NCI-H69 (cell line): ENCODE results near the gene AGR3.
"Not testable (repeated sequence)": the region's sequence is repeated elsewhere in the genome, so short reads cannot be mapped to it uniquely, and the experiment has no call there.

Source experiments
- DNase-seq: peaks from one replicate; lab custom pipeline; 2025; lab: John Stamatoyannopoulos, UW

Gene AGR3

DNA sequence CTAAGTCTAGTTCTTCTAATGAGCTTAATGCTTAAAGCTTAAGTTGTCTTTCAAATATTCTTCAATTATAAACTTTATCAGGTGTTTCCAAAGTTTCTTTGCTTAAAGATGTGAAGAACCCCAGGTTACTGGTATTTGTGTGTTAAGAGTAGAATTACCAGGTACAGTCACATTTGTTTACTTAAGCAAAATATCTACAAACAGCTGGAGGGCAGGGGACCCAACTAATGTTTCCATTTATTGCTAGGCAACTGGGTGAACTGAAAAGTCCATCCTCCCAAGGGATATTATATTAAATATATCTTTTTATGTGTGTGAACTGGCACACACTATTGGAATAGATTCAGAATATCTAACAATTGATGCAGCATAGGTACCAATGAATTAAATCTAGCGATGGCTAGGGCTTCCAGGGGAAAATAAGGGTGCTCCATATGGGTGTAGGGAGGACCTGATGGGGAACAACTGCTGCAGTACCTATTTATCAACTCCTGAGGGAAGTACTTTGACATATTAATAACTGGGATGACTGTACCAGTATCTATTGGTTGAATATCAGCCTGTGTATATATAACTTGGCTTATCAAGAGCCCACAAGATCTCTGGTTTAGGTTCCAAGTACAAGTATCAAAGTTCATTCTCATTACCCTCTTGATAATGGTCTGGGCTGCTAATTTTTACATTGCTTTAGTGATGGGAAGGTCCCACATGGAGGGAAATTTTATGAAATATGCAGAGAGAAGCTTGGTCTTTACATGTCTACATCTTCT lies 10.3 kb upstream of the AGR3 start:
- DNase-seq = peak; percentile 95

DNA sequence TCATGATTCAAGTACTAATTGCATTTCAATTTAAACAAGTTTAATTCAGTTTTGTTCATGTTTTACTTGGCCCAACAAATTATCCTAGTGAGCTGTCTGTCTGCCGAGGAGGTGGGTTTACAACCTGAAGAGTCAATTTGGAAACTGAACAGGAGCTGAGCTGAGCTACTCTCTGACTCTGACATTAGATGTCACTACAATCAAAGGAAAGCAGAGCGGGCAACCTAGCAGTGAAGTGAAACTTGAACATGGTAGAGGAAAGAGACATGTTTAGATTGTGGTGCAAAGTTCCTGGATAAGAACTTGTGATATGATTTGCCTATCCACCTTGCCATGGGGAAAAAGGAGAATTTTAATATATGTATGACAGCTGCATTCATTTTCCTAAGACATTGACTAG lies 9.6 kb upstream of the AGR3 start:
- DNase-seq = peak; percentile 95

DNA sequence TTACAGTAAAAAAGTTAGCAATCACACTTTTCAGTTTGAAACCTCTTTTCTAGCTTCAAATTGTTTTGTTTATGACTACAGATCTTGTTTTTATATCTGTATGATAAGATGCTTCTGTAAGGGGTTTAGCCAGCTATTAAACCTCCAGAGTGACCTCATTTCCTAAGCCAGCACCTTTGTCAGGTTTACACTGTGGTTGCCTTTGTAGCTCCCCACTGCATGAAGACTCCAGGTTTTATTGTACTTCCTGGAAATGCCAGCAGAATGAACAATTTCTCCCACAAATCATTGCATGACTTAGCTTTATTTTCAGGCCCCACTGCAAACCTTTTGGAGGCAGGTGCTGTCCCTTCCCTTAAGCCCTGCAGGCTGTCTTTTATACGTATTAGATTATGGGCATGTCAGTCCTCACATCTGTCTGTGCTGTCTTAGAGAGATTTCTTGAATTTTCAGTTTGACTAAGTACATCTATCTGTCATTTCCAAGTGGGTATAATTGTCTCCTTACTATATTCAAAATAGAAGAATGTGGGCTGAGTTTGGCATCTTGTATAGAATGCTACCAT lies 8.2 kb upstream of the AGR3 start:
- peak; percentile 66 for DNase-seq

DNA sequence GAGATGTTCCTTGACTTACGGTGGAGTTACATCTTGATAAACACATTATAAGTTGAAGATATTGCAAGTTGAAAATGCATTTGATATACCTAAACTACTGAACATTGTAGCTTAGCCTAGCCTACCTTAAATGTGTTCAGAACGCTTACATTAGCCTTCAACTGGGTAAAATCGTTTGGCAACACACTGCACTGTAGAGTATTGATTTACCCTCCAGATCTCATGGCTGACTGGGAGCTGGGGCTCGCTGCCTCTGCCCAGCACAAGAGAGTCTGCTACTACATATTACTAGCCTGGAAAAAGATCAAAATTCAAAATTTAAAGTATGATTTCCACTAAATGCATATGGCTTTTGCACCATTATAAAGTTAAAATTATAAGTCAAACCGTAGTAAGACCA lies 7.5 kb upstream of the AGR3 start:
- DNase-seq = peak; percentile 28

DNA sequence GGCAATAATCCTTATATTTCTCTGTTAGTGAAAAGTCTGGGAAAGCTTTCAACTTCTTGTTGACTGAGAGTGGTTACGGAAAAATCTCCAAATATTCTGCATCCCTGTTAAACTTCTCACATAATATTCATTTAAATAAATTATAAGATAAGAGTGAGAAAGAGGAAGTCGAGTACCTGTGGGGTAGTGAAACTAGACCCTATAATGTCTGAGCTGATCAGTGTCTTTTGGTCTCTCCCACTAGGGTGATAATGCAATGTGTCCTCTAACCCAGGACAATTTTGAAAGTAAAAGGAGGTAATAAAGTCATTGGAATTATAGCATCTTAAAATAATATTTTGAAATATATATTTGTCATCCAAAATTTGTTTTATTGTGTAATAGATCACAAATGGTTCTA lies 2.1 kb upstream of the AGR3 start:
- DNase-seq = peak; percentile 81

DNA sequence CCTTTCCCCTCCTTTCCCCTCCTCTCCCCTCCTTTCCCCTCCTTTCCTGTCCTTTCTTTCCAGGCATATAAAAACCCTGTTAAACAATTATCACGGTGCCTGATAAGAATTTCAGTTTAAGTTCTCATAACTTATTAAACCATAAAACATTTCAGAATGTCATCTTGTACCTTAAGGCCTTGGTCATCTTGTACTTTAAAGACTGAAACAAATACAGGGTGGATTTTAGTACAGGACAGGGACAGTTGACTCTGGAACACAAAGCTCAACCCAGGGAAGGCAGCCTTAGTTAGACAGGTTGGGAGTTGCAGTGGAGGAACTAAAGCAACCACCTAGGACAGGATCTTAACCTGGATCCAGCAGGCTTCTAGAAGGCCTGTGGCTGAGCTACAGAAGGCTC lies 1.2 kb downstream of the AGR3 start:
- peak; percentile 74 for DNase-seq

DNA sequence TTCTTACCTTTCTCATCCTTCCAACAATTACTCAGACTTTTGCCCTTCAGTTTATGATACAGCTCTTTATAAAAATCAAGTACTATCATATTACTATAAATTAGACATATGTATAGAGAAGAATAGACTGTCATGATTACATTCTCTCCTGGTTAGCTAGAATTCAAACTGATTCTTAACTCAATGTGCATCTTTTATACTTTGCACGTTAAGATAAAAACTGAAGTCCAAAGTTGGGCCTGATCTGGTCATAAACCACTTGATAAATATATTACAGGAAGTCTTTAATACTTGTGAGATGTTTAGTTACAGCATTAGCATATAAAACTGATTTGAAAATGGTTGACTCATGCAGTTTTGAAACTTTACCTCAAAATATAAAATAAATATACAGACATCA lies 2.6 kb downstream of the AGR3 start:
- no peak for DNase-seq

DNA sequence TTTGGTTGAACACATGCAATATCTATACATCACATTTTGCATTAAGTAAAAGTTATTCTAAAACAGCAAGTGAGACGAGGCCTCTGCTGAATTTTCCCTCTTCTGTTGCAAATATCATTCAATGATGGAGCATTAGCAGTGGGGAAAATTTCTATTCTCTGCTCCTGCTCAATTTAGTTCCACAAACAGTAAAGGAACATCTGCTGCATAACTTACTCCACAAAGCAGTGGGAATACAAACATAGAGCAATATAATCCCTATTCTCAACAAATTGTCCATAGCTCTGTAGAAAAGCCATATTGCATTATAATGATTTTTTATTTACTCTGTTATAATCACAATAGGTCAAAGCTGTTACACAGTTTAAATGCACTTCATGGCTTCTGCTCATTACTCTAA lies 5.9 kb downstream of the AGR3 start:
- peak; percentile 96 for DNase-seq

DNA sequence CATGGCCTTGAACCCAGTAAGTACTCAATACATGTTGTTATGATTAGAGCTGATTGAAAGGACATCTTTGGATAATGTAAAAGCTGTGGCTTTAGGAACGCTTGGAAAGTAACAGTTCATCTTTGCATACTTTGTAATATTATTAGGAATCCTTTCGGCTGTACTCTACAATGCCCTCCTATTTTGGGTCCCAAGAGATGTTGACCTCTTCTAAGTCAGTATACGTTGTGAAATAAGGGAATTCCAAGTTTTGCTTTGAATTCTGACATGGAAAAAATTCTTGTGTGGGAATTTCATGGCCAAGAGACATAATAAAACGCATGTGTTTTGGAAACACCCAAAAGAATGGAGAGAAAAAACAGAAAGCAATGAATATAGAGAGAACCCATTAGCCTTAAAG lies 7.7 kb downstream of the AGR3 start:
- no peak for DNase-seq

DNA sequence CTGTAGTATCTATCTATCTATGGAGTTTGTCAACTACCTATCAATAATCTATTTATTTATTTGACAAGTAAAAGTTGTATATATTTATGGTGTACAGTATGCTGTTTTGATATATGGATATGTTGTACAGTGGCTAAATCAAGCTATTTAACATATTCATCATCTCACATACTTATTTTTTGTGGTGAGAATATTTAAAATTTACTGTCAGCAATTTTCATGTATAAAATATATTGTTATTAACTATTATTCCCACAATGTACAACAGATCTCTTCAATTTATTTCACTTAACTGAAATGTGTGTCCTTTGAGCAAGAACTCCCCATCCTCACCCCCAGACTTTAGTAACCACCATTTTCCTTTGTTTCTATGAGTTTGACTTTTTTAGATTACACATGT lies 14.5 kb downstream of the AGR3 start:
- DNase-seq = no peak

DNA sequence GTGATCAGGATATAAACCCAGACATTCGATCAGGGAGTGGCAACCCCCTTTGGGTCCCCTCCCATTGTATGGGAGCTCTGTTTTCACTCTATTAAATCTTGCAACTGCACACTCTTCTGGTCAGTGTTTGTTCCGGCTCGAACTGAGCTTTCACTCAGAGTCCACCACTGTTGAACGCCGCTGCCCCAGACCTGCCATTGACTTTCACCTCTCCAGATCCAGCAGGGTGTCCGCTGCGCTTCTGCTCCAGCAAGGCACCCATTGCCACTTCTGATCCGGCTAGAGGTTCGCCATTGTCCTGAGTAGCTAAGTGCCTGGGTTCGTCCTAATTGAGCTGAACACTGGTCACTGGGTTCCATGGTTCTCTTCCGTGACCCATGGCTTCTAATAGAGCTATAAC lies 28.6 kb downstream of the AGR3 start:
- DNase-seq = not testable (repeated sequence)

DNA sequence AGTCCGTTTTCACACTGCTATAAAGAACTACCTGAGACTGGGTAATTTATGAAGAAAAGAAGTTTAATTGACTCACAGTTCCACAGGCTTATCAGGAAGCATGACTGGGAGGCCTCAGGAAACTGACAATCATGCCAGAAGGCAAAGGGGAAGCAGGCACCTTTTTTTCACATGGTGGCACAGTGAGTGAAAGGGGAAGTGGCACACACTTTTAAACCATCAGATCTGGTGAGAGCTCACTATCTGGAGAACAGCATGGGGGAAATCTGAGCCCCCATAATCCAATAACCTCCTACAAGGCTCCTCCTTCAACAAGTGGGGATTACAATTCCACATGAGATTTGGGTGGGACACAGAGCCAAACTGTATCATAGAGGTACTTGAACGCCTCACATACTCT lies 30.0 kb downstream of the AGR3 start:
- DNase-seq = peak; percentile 12

DNA sequence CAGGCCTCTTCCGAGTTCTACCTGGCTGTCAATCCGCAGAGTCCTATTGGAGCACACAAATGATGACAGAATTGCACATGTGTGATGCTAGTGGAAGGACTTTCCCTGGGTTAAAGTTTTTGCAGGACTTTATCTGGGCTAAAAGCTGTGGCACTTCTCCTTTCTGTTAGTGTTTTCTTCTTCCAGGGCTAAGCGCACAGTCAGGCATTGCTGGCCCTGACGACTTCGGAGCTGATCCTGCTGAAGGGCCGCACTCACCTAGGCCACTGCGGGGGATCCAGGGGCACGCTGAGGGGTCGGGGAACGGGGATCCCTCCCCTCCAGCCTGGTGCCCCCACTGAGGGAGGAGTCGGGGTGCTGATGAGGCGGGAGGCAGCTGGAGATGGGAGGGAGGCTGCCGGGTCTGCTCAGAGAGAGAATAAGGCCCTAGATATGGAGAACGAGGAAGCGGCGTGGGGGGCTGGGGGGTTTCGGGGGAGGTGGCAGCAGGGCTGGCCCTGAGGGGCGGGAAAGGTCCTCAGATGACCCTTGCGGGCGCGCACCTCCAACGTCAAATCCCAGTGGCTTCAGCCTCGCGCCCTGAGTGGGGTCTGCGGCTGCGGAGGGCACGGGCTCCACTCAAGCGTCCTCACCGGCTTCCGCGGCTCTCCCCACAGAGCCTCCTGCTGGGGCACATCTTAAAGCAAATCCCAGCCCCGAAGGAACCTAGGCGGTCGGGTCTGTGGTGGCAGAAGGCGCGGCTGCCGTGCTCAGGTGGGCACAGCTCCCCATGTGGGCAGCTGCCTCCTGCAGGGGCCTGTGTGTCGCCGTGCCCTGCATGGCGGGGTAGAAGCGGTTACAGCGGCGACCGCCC lies 30.9 kb downstream of the AGR3 start:
- DNase-seq = no peak

DNA sequence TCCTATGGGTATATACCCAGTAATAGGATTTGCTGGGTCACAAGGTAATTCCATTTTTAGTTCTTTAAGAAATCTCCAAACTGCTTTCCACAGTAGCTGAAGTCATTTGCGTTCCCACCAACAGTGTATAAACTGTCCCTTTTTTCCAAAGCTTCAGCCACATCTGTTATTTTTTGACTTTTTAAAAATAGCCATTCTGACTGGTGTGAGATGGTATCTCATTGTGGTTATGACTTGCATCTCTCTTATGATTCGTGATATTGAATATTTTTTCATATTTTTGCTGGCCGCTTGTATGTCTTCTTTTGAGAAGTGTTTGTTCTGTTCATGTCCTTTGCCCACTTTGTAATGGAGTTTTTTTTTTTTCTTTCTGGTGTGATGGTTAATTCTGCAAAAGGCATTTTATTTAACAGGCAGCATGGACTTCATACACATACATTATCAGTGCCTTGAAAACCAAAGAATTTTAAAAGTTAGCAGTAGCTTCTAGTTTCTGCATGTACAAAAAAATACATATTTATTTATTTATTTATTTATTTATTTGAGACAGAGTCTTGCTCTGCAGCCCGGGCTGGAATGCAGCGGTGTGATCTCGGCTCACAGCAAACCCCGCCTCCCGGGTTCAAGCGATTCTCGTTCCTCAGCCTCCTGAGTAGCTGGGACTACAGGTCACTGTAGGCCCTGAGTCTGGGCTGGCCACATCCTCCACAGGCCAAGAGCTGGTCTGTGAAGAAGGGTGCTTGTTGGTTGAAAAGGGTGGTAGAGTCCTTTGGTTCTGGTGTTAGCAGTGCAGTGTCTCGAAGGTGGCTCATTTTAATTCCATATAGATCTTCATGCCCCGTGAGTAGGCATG lies 32.3 kb downstream of the AGR3 start:
- no peak for DNase-seq

DNA sequence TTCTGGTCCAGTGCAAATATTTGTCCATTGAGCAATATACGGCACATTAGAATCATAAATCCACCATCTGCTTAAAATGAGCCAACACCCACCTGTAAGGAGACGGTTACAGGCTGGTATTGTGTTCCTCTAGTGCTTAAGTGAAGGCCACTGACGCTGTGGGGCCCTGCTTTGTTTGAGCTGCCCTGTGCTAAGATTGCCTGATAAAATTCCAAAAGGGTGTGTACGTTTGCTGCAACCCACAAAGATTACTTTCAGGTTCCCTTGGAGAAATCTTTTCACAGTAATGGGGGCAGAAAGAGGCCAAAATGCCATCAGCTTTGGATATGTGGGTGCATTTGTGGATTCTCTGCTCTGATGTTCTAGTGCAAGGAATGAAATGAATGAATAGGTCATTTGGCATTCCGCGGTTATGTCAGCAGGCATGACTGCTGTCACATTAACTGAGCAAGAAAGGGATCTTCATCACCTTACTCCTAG lies 34.4 kb downstream of the AGR3 start:
- peak; percentile 97 for DNase-seq

DNA sequence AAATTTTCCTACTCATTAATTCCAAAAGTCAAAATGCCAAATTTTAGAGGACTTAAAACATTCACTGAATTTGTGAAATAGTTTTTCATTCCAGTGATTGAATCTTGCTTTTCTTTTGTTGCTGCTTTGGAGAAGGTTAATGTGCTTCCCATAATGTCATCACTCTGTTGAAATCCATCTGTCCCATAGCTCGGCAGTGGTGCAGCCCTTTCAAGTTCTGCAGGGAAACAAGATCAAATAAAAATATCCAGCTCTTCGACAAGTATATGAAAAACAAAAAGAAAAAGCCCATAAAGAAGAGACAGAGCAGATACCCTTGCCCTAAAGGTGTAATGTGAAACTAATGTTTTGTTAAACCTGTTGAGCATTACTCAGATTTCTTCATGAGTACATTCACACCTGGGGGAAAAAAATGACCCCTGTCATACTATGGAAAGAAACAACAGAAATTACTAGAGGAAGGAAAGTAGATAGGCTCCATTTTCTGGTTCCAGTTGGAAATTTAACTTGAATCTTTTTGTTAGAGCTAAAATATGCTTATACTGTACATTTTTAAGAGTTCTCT lies 35.1 kb downstream of the AGR3 start:
- peak; percentile 83 for DNase-seq

DNA sequence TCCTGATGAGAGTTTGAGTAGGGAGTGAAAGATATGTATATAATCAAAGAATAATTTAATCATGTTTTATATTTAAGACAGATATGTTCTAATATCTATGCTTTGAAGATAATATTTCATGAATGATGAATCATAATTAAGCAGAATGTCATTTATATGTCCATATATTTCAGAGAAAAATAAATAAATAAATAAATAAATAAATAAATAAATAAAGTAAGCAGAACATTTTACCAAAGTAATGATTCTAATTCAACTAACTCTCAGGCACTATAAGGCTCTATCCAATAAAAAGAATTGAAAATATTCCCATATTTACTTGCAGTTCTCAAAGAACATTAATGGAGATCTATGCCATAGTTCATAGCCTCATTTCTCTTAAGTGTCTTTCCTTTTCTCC lies 36.0 kb downstream of the AGR3 start:
- DNase-seq = no peak

DNA sequence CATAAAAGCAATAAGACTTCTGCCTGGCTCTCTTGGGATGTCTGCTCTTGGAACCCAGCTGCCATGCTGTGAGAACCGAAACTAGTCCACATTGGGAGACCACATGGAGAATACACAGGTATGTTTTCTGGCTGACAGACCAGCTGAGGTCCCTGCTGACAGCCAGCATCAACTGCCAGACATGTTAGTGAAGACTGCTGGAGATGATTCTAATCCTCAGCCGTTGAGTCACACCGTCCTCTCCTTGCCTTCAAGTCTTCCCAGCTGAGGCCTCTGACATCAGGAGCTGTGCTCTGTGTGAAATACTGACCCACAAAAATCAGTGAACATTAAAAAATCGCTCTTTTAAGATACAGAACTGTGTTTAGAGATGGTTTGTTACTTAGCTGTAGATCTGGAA lies 40.1 kb downstream of the AGR3 start:
- no peak for DNase-seq

DNA sequence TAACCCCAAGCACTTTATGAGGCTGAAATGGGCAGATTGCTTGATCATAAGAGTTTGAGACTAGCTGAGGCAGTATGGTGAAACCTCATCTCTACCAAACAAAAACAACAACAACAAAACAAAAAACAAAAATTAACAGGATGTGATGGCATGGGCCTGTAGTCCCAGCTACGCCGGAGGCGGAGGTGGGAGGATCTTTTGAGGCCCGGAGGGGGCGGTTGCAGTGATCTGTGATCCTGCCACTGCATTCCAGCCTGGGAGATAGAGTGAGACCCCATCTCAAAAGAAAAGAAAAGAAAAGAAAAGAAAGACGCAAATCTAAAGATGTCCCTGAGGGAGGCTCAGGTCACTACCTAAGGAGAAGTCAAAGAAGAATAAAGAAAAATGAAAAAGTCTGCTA lies 41.7 kb downstream of the AGR3 start:
- DNase-seq = no peak

DNA sequence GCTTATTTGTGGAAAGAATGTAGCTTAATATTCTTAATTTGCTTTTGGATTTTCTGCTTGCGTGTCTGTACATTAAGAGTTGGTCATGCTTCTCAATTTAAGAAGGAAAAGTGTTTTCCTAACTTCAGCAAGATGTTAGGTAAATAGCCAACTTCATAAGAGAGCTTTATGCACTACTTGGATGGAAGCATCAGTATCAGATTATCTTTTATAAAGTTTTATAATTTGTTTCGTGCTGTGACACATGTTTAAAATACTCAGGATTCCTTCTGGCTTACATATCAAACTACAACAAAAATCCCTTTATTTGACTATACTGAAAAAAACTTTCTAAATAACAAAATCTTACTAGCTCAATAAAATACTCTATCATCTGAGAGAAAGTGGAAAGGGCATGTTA lies 42.1 kb downstream of the AGR3 start:
- no peak for DNase-seq

DNA sequence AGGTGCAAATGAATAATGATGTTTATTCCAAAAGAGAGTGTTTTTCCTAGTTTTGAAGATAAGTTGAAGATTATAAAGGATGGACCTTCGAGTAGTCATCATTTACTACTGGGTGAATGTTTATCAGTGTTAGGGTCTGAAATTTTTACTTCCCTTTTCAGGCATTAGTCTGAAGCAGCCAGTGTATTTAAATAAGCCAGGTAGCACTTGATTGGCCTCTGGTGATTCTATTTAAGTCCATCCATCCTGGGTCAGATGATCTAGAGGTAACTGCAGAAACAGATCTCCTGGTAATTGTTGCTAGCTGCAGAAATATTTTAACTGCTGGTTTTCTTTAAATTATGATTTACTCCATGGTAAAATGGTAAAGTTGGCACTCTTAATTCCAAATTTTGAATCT lies 42.9 kb downstream of the AGR3 start:
- no peak for DNase-seq

DNA sequence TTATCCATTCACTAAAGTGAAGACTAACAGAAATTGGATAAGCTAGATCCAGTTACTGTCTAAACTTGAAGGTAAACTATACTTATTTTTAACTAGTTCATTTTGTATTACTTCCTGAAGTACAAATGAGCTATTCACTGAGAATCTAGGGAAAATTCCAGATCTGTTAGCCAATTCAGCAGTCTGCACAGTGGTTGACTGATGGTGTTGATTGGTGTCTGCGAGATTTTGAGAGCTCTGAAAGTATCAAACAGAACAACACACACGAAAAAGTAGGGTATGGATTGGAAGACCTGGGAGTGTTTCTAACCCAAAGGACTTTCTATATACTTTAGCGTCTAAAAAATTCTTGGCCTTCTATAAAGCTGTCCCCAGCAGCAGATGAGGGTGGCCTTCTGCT lies 43.4 kb downstream of the AGR3 start:
- no peak for DNase-seq
